ENCODE measurements around the gene TYR.
"Not testable (repeated sequence)": the region's sequence is repeated elsewhere in the genome, so short reads cannot be mapped to it uniquely, and the experiment has no call there.

DNA sequence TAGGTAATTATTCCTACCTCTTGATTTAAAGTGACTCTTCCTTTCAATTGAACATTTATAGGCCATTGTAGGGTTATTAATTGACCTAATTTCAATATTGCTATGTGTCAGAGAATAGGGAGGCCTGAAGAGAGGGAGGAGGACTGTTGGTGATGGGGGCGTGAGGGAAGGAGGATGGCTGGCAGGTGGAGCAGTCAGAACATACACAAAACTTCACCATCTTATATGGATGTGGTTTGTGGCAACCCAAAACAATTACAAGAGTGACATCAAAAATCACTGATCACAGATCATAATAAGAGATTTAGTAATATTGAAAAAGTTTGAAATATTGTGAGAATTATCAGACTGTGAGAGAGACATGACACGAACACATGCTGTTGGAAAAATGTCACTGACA, 95.5 kb downstream of the TYR start:
- TF ChIP-seq, protein P1, sequence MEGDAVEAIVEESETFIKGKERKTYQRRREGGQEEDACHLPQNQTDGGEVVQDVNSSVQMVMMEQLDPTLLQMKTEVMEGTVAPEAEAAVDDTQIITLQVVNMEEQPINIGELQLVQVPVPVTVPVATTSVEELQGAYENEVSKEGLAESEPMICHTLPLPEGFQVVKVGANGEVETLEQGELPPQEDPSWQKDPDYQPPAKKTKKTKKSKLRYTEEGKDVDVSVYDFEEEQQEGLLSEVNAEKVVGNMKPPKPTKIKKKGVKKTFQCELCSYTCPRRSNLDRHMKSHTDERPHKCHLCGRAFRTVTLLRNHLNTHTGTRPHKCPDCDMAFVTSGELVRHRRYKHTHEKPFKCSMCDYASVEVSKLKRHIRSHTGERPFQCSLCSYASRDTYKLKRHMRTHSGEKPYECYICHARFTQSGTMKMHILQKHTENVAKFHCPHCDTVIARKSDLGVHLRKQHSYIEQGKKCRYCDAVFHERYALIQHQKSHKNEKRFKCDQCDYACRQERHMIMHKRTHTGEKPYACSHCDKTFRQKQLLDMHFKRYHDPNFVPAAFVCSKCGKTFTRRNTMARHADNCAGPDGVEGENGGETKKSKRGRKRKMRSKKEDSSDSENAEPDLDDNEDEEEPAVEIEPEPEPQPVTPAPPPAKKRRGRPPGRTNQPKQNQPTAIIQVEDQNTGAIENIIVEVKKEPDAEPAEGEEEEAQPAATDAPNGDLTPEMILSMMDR (IDR thresholded peaks at IDR 0.05; ENCODE audit: insufficient read depth, low read length, poor library complexity, severe bottlenecking): not testable (repeated sequence)
- not testable (repeated sequence) for TF ChIP-seq EZH2phosphoT487 (conservative IDR thresholded peaks at IDR 0.05; ENCODE audit: low read length)
